ENCODE results near the gene DPH7. TPM values are rescaled to one million over a fixed set of nuclear protein-coding genes. Genes with fewer than 3 reads are reported as not detected.

Gene DPH7
- total and polyA plus RNA-seq, 4 donors, result 9.9 to 94.0 (median 30.2) TPM

GRCh38 chr9:137610944-137611343, 32.2 kb upstream of the DPH7 start:
- intact Hi-C loops (cut with DNase I), result no loop called here
- 82 to 85% methylated on average over 6 of the region's 6 CpGs for WGBS, 2 donors
- H3K9me3 ChIP-seq (ENCODE audit: control insufficient read depth, low read length), result no peaks in the 10 kb centered on the region
- no peak overlapping the region for H3K4me3 ChIP-seq (ENCODE audit: low read length in 2 of 2)
- no peaks in the 10 kb centered on the region for H3K4me1 ChIP-seq (ENCODE audit: control insufficient read depth in 1 of 2, insufficient read depth in 2 of 2, low read length in 2 of 2)
- DNase-seq (no peak), ATAC-seq (ENCODE audit: low FRiP score) (no peak)
- H3K27me3 ChIP-seq (ENCODE audit: control insufficient read depth in 1 of 2, insufficient read depth in 2 of 2, low read length in 1 of 2), result no peaks in the 10 kb centered on the region
- no peaks in the 10 kb centered on the region for H3K36me3 ChIP-seq (ENCODE audit: control insufficient read depth in 1 of 2, insufficient read depth in 2 of 2, low read length in 1 of 2)
- H3K27ac ChIP-seq (ENCODE audit: low read depth in 1 of 2, low read length in 2 of 2), result no peak overlapping the region

GRCh38 chr9:137607141-137607857, 28.6 kb upstream of the DPH7 start:
- Histone ChIP-seq H3K9me3 (ENCODE audit: control insufficient read depth, low read length) (no peaks in the 10 kb centered on the region), H3K4me3 (ENCODE audit: low read length in 2 of 2) (no peak overlapping the region), H3K27me3 (ENCODE audit: control insufficient read depth in 1 of 2, insufficient read depth in 2 of 2, low read length in 1 of 2) (no peaks in the 10 kb centered on the region), H3K27ac (ENCODE audit: low read depth in 1 of 2, low read length in 2 of 2) (no peak overlapping the region), H3K36me3 (ENCODE audit: control insufficient read depth in 1 of 2, insufficient read depth in 2 of 2, low read length in 1 of 2) (no peaks in the 10 kb centered on the region), H3K4me1 (ENCODE audit: control insufficient read depth in 1 of 2, insufficient read depth in 2 of 2, low read length in 2 of 2) (no peaks in the 10 kb centered on the region)
- DNase-seq, result no peak
- 51 to 60% methylated on average over 17 of the region's 17 CpGs for WGBS, 2 donors
- ATAC-seq (ENCODE audit: low FRiP score), result no peak
- intact Hi-C loops (cut with DNase I), result loop anchor here in 1 of 2 donors (10.0 kb wide), 1 partner anchor 52 kb away; the partner anchor contains the start of genes MRPL41 and PNPLA7

- H3K4me1 ChIP-seq (ENCODE audit: control insufficient read depth in 1 of 2, insufficient read depth in 2 of 2, low read length in 2 of 2), result no peaks in the 10 kb centered on the region
- ATAC-seq (ENCODE audit: low FRiP score) (no peak), DNase-seq (peak; percentile 73 to 80)
- H3K4me3 ChIP-seq (ENCODE audit: low read length in 2 of 2), result no peak overlapping the region
- H3K27ac ChIP-seq (ENCODE audit: low read depth in 1 of 2, low read length in 2 of 2), result no peak overlapping the region
- H3K36me3 ChIP-seq (ENCODE audit: control insufficient read depth in 1 of 2, insufficient read depth in 2 of 2, low read length in 1 of 2), result no peaks in the 10 kb centered on the region
- intact Hi-C loops (cut with DNase I), result loop anchor here in 1 of 2 donors (10.0 kb wide), 1 partner anchor 52 kb away; the partner anchor contains the start of genes MRPL41 and PNPLA7
- no peaks in the 10 kb centered on the region for H3K27me3 ChIP-seq (ENCODE audit: control insufficient read depth in 1 of 2, insufficient read depth in 2 of 2, low read length in 1 of 2)
- WGBS, 2 donors, result 34 to 37% methylated on average over 13 of the region's 13 CpGs
- H3K9me3 ChIP-seq (ENCODE audit: control insufficient read depth, low read length), result no peaks in the 10 kb centered on the region
These were observed 28.0 kb upstream of the DPH7 start for GRCh38 chr9:137606734-137607138.

DNA sequence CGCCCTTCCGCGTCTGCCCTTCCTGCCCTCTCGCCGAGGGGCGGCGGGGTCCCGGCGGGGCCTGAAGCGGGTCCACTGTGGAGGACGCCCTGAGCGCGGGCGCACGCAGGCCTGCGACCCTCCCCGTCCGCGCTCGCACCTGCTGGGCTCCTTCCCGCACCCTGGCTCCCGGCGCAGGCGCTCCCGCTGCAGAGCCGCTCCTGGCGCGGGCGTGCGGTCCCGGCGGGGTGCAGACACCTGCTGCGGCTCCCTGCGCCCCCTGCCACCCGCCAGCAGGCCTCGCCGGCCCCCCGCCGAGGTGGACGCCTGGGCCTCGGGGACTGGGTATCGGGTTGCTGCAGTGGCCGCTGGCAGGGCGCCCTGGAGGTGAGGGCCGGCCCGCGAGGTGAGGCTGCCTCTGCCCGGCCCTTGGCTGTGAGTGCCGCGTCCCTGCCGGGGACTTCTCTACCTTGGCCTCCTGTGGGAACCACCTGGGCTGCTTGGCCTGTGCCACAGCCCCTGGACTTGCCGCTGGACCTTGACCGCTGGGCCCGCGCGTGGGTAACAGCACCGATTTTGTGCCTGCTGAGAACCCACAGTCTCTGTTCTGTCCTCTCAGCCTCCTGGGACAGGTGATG, 27.4 kb upstream of the DPH7 start:
- DNase-seq, result peak; percentile 65 to 80
- no peaks in the 10 kb centered on the region for H3K36me3 ChIP-seq (ENCODE audit: control insufficient read depth in 1 of 2, insufficient read depth in 2 of 2, low read length in 1 of 2)
- ATAC-seq (ENCODE audit: low FRiP score), result no peak
- no peaks in the 10 kb centered on the region for H3K27me3 ChIP-seq (ENCODE audit: control insufficient read depth in 1 of 2, insufficient read depth in 2 of 2, low read length in 1 of 2)
- 5 to 9% methylated on average over 23 to 57 of the region's 57 CpGs for WGBS, 2 donors
- intact Hi-C loops (cut with DNase I), result loop anchor here in 1 of 2 donors (10.0 kb wide), 1 partner anchor 51 kb away; the partner anchor contains the start of genes MRPL41 and PNPLA7
- H3K4me3 ChIP-seq (ENCODE audit: low read length in 2 of 2), result peak overlapping the region; percentile 56 to 83
- H3K9me3 ChIP-seq (ENCODE audit: control insufficient read depth, low read length), result no peaks in the 10 kb centered on the region
- no peak overlapping the region for H3K27ac ChIP-seq (ENCODE audit: low read depth in 1 of 2, low read length in 2 of 2)
- no peaks in the 10 kb centered on the region for H3K4me1 ChIP-seq (ENCODE audit: control insufficient read depth in 1 of 2, insufficient read depth in 2 of 2, low read length in 2 of 2)

DNA sequence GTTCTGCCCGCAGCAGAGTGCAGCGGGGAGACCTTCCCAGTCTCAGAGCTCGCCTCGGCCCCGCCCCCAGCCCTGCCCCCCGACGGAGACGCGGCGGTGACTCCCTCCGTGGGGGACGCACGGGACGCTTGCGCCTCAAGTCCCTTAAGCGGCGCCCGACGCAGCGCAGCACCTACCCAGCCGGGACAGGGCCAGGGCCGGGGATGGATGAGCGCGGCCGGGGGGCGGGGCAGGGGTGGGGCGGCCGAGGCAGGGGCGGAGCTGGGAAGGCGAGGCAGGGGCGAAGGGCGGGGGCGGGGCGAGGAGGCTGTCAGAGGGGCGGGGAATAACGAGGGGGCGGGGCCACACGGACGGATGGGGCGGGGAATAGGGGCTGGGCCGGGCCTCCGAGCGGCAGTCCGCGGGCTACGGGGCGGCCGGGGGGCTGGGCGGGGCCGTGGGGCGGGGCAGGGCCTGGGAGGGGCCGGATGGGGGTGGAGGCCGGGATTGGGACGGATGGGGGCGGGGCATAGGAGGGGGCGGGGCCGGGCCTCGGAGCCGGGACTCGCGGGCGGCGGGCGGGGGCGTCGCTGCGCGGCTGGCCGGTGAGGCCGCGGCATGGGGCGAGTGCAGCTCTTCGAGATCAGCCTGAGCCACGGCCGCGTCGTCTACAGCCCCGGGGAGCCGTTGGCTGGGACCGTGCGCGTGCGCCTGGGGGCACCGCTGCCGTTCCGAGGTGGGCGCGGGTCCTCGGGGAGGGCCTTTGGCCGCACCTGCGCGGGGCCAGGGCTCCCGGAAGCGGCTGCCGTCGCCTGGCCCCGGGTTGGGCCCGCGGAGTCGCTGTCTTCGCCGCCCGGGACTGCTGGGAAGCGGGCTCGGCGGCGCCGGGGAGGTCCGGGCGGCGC, 26.6 kb upstream of the DPH7 start, which contains the start of gene ARRDC1:
Gene ARRDC1, plus strand, starts transcription at position 566 of the 884 bp plus-strand sequence. Its CDS starts 32 bp downstream, at position 598.
- Histone ChIP-seq H3K27ac (ENCODE audit: low read depth in 1 of 2, low read length in 2 of 2) (peak within 1 kb of the TSS in 1 of 2 donors; percentile 53), H3K4me1 (ENCODE audit: control insufficient read depth in 1 of 2, insufficient read depth in 2 of 2, low read length in 2 of 2) (no peaks in the 10 kb centered on the region), H3K27me3 (ENCODE audit: control insufficient read depth in 1 of 2, insufficient read depth in 2 of 2, low read length in 1 of 2) (no peaks in the 10 kb centered on the region), H3K4me3 (ENCODE audit: low read length in 2 of 2) (peak within 1 kb of the TSS; percentile 56 to 83), H3K36me3 (ENCODE audit: control insufficient read depth in 1 of 2, insufficient read depth in 2 of 2, low read length in 1 of 2) (no peaks in the 10 kb centered on the region), H3K9me3 (ENCODE audit: control insufficient read depth, low read length) (no peaks in the 10 kb centered on the region)
- WGBS, 2 donors, result 0 to 1% methylated on average over 48 to 111 of the region's 111 CpGs
- ATAC-seq (ENCODE audit: low FRiP score), result peak; percentile 93
- DNase-seq, result peak; percentile 97 to 98
- intact Hi-C loops (cut with DNase I), result loop anchor here in 1 of 2 donors (10.0 kb wide), 1 partner anchor 51 kb away; the partner anchor contains the start of genes MRPL41 and PNPLA7

GRCh38 chr9:137604345-137605086, 25.8 kb upstream of the DPH7 start:
- no peak for ATAC-seq (ENCODE audit: low FRiP score)
- Histone ChIP-seq H3K9me3 (ENCODE audit: control insufficient read depth, low read length) (no peaks in the 10 kb centered on the region), H3K4me1 (ENCODE audit: control insufficient read depth in 1 of 2, insufficient read depth in 2 of 2, low read length in 2 of 2) (no peaks in the 10 kb centered on the region), H3K36me3 (ENCODE audit: control insufficient read depth in 1 of 2, insufficient read depth in 2 of 2, low read length in 1 of 2) (no peaks in the 10 kb centered on the region), H3K27me3 (ENCODE audit: control insufficient read depth in 1 of 2, insufficient read depth in 2 of 2, low read length in 1 of 2) (no peaks in the 10 kb centered on the region), H3K27ac (ENCODE audit: low read depth in 1 of 2, low read length in 2 of 2) (no peak overlapping the region), H3K4me3 (ENCODE audit: low read length in 2 of 2) (peak overlapping the region; percentile 29 to 45)
- intact Hi-C loops (cut with DNase I), result loop anchor here in 1 of 2 donors (10.0 kb wide), 1 partner anchor 50 kb away; the partner anchor contains the start of genes MRPL41 and PNPLA7
- 8% methylated on average over 26 to 49 of the region's 49 CpGs for WGBS, 2 donors
- peak; percentile 67 to 79 for DNase-seq

GRCh38 chr9:137603879-137604278, 25.2 kb upstream of the DPH7 start:
- Histone ChIP-seq H3K4me1 (ENCODE audit: control insufficient read depth in 1 of 2, insufficient read depth in 2 of 2, low read length in 2 of 2) (no peaks in the 10 kb centered on the region), H3K36me3 (ENCODE audit: control insufficient read depth in 1 of 2, insufficient read depth in 2 of 2, low read length in 1 of 2) (no peaks in the 10 kb centered on the region), H3K27me3 (ENCODE audit: control insufficient read depth in 1 of 2, insufficient read depth in 2 of 2, low read length in 1 of 2) (no peaks in the 10 kb centered on the region), H3K27ac (ENCODE audit: low read depth in 1 of 2, low read length in 2 of 2) (no peak overlapping the region), H3K9me3 (ENCODE audit: control insufficient read depth, low read length) (no peaks in the 10 kb centered on the region), H3K4me3 (ENCODE audit: low read length in 2 of 2) (no peak overlapping the region)
- 44 to 50% methylated on average over 13 of the region's 13 CpGs for WGBS, 2 donors
- DNase-seq (no peak), ATAC-seq (ENCODE audit: low FRiP score) (no peak)
- intact Hi-C loops (cut with DNase I), result loop anchor here in 1 of 2 donors (10.0 kb wide), 1 partner anchor 49 kb away; the partner anchor contains the start of genes MRPL41 and PNPLA7

All from aorta (tissue), 5 donors.